SK-N-SH (cell line): ENCODE results near the gene NCOR2. TPM values are rescaled to one million over a fixed set of nuclear protein-coding genes. Genes with fewer than 3 reads are reported as not detected.

Experiments used
- CTCF ChIA-PET: fragments of 300-600, 350-600 bp; formaldehyde crosslinking; extraction: SDS; loops from one replicate; lab custom pipeline; 2021; lab: Yijun Ruan, JAX
- POLR2A ChIA-PET: fragments of 350-600 bp; sonication (Branson Sonifier 250); formaldehyde crosslinking; extraction: SDS; loops from one replicate; lab custom pipeline; 2020; ENCODE audit warnings: antibody characterized with exemption, inconsistent platforms; lab: Yijun Ruan, JAX
- DNase-seq: peaks from one replicate; pipeline ENCODE4 v3.0.0; 2012
- H2AFZ ChIP-seq: fragments of 200-600 bp; sonication (generic); 2 replicates; pipeline ENCODE4 v1.8.1; 2016; ENCODE audit warnings: antibody characterized with exemption, mild to moderate bottlenecking, low read depth
- H3F3A ChIP-seq: fragments of 200-600 bp; sonication (generic); replicated peaks from 2 replicates; pipeline ENCODE3; 2016; ENCODE audit warnings: antibody characterized with exemption, mild to moderate bottlenecking; ENCODE audit not compliant: insufficient read depth
- H3K27ac ChIP-seq, 2 experiments: fragments of 200-500 bp in 1 of 2; fragments of 200-600 bp in 1 of 2; sonication (Bioruptor generic) in 1 of 2; sonication (generic), shearing (Covaris generic) in 1 of 2; 2 replicates each; pipeline versions ENCODE4 v1.5.1 to v1.6.1; 2014 to 2016; ENCODE audit warnings: low read depth in 2 of 2, inconsistent platforms in 1 of 2, low read length in 1 of 2, mild to moderate bottlenecking in 1 of 2, mixed read lengths in 1 of 2
- H3K27me3 ChIP-seq: fragments of 200-600 bp; sonication (generic), shearing (Covaris generic); 2 replicates; pipeline ENCODE4 v1.6.1; 2016; ENCODE audit warnings: mixed run types; ENCODE audit not compliant: insufficient read depth
- H3K36me3 ChIP-seq, 2 experiments: fragments of 200-500 bp in 1 of 2; fragments of 200-600 bp in 1 of 2; sonication (Bioruptor generic) in 1 of 2; sonication (generic) in 1 of 2; replicated peaks in 1 of 2; 2 replicates each; pipeline versions ENCODE3 to v1.5.1; 2014 to 2016; ENCODE audit warnings: low read length in 1 of 2, mild to moderate bottlenecking in 1 of 2; ENCODE audit not compliant: insufficient read depth in 2 of 2, control insufficient read depth in 1 of 2
- H3K4me1 ChIP-seq, 2 experiments: fragments of 200-500 bp in 1 of 2; fragments of 200-600 bp in 1 of 2; sonication (Bioruptor generic) in 1 of 2; sonication (generic), shearing (Covaris generic) in 1 of 2; 2 replicates each; pipeline versions ENCODE4 v1.5.1 to v1.6.1; 2014 to 2016; ENCODE audit warnings: low read depth in 1 of 2, low read length in 1 of 2, mixed run types in 1 of 2; ENCODE audit not compliant: insufficient read depth in 2 of 2, control insufficient read depth in 1 of 2
- H3K4me2 ChIP-seq: fragments of 200-600 bp; sonication (generic), shearing (Covaris generic); 2 replicates; pipeline ENCODE4 v1.6.1; 2017; ENCODE audit warnings: mixed run types
- H3K4me3 ChIP-seq, 2 experiments: fragments of 200-500 bp in 1 of 2; fragments of 200-600 bp in 1 of 2; sonication (Bioruptor generic) in 1 of 2; sonication (generic), shearing (Covaris generic) in 1 of 2; 2 replicates each; pipeline versions ENCODE4 v1.5.1 to v1.8.1; 2014 to 2016; ENCODE audit warnings: low read depth in 2 of 2, inconsistent platforms in 1 of 2, low read length in 1 of 2, mild to moderate bottlenecking in 1 of 2, mixed read lengths in 1 of 2, moderate library complexity in 1 of 2
- H3K79me2 ChIP-seq: fragments of 200-600 bp; sonication (generic); 2 replicates; pipeline ENCODE4 v1.8.1; 2017; ENCODE audit warnings: mild to moderate bottlenecking; ENCODE audit not compliant: insufficient read depth
- H3K9ac ChIP-seq: fragments of 200-600 bp; sonication (generic); 2 replicates; pipeline ENCODE4 v1.6.1; 2017; ENCODE audit warnings: mixed run types
- H3K9me2 ChIP-seq: fragments of 200-600 bp; sonication (generic); 2 replicates; pipeline ENCODE4 v1.6.1; 2017; ENCODE audit warnings: mixed run types
- H3K9me3 ChIP-seq: fragments of 200-600 bp; sonication (generic); 2 replicates; pipeline ENCODE4 v1.6.1; 2017; ENCODE audit warnings: mixed run types, mild to moderate bottlenecking, moderate library complexity
- H4K20me1 ChIP-seq: fragments of 200-600 bp; sonication (generic); 2 replicates; pipeline ENCODE4 v1.6.1; 2017; ENCODE audit warnings: mild to moderate bottlenecking, mixed run types; ENCODE audit not compliant: insufficient read depth
- CHD2 ChIP-seq: fragments of 150-350 bp; IDR thresholded peaks from 2 replicates; pipeline ENCODE4 v1.6.1; 2018; ENCODE audit warnings: low read length; ENCODE audit not compliant: partially characterized antibody
- JUND ChIP-seq: IDR thresholded peaks from 2 replicates; pipeline ENCODE4 v1.4.0; 2012
- MAX ChIP-seq: IDR thresholded peaks from 2 replicates; pipeline ENCODE4 v1.4.0; 2012; ENCODE audit warnings: low read depth
- MXI1 ChIP-seq: IDR thresholded peaks from 2 replicates; pipeline ENCODE4 v1.6.1; 2012; ENCODE audit warnings: mild to moderate bottlenecking, low read depth, low read length, improper control_type of control experiment
- TCF12 ChIP-seq: IDR thresholded peaks from 2 replicates; pipeline ENCODE4 v1.4.0; 2012
- WGBS: methylation state at CpG from one replicate; pipeline ENCODE4 v1.1.6; 2017; ENCODE audit warnings: low lambda C conversion rate; 5-methylcytosine and 5-hydroxymethylcytosine counted together
- polyA plus RNA-seq, 3 experiments: library from polyadenylated mRNA; depleted of rRNA; stranded (reverse); fragments of >200 nt; gene quantifications; 2 replicates each; pipeline ENCODE4 v1.2.3, GENCODE V29; 2012

The NCOR2 gene
- polyA plus RNA-seq, 1 of the 3 experiments (the other 2 are of a cell fraction), result 19.0 TPM

- Histone ChIP-seq H3K27me3 (no peaks in the 10 kb centered on the region), H3K9me3 (no peaks in the 10 kb centered on the region), H3K4me3 (no peak overlapping the region), H3K36me3 (no peaks in the 10 kb centered on the region), H3K9ac (no peak overlapping the region), H4K20me1 (peaks cover 80% of the 10 kb centered on the region), H3K79me2 (peaks cover 82% of the 10 kb centered on the region), H3K9me2 (no peaks in the 10 kb centered on the region), H3F3A (peaks cover 4% of the 10 kb centered on the region), H2AFZ (no peak overlapping the region), H3K27ac (peak overlapping the region; percentile 32 to 98; a peak in 2 of 4 replicates), H3K4me1 (peaks cover 30 to 72% of the 10 kb centered on the region in 2 experiments; a peak in 3 of 4 replicates), H3K4me2 (peak overlapping the region; percentile 47; the same call in 1 of the 2 replicates)
- 34% methylated on average over 12 of the region's 20 CpGs for WGBS
- CTCF ChIA-PET, result no interaction called here
- TF ChIP-seq MAX (0 out of 2 replicates have a peak, but pooled peaks have one; percentile 17), JUND (no peak), TCF12 (no peak), MXI1 (peak; percentile 88)
- POLR2A ChIA-PET, result interaction anchor here (0.8 kb wide), 1 partner anchor 34 kb away, joined by 3 read pairs; no protein-coding TSS in a partner anchor
- peak; percentile 86 for DNase-seq
Observed at GRCh38 chr12:124543052-124543589, 24.3 kb downstream of the NCOR2 start.

- no peaks in the 10 kb centered on the region for H3K36me3 ChIP-seq
- peaks cover 9% of the 10 kb centered on the region for H3F3A ChIP-seq
- H3K9me2 ChIP-seq, result no peaks in the 10 kb centered on the region
- no peak overlapping the region for H2AFZ ChIP-seq
- peaks cover 82% of the 10 kb centered on the region for H3K79me2 ChIP-seq
- H3K4me1 ChIP-seq, result peaks cover 35 to 80% of the 10 kb centered on the region in 2 experiments; a peak in 3 of 4 replicates
- peak overlapping the region in 1 of 2 experiments; percentile 98; a peak in 2 of 4 replicates for H3K27ac ChIP-seq
- WGBS, result 86% methylated on average over 15 of the region's 28 CpGs
- no peaks in the 10 kb centered on the region for H3K27me3 ChIP-seq
- no peaks in the 10 kb centered on the region for H3K9me3 ChIP-seq
- no peak for TF ChIP-seq MAX
- DNase-seq, result no peak
- no peak overlapping the region for H3K4me2 ChIP-seq
- H3K9ac ChIP-seq, result no peak overlapping the region
- peaks cover 81% of the 10 kb centered on the region for H4K20me1 ChIP-seq
- POLR2A ChIA-PET, result no interaction called here
- no peak overlapping the region for H3K4me3 ChIP-seq
- CTCF ChIA-PET, result interaction anchor here (1.2 kb wide), 1 partner anchor 10 kb away, joined by 3 read pairs; no protein-coding TSS in a partner anchor
Observed at GRCh38 chr12:124542021-124542949, 25.1 kb downstream of the NCOR2 start.

- no peak for DNase-seq
- H3F3A ChIP-seq, result peaks cover 15% of the 10 kb centered on the region
- no peak overlapping the region for H3K4me2 ChIP-seq
- H3K4me3 ChIP-seq, result no peak overlapping the region
- peaks cover 35 to 86% of the 10 kb centered on the region in 2 experiments; a peak in 3 of 4 replicates for H3K4me1 ChIP-seq
- peaks cover 83% of the 10 kb centered on the region for H4K20me1 ChIP-seq
- no peaks in the 10 kb centered on the region for H3K36me3 ChIP-seq
- H3K9ac ChIP-seq, result no peak overlapping the region
- 100% methylated on average over 1 of the region's 1 CpG for WGBS
- H2AFZ ChIP-seq, result no peak overlapping the region
- H3K27me3 ChIP-seq, result no peaks in the 10 kb centered on the region
- no peak overlapping the region; a peak in 1 of 4 replicates for H3K27ac ChIP-seq
- TF ChIP-seq CHD2, result peak; percentile 31
- no peak for TF ChIP-seq JUND
- POLR2A ChIA-PET, result interaction anchor here (0.8 kb wide), 1 partner anchor 34 kb away, joined by 3 read pairs; no protein-coding TSS in a partner anchor
- CTCF ChIA-PET, result interaction anchor here (1.2 to 1.5 kb wide), 2 partner anchors 11 to 17 kb away, joined by 3 read pairs; no protein-coding TSS in a partner anchor
- no peaks in the 10 kb centered on the region for H3K9me3 ChIP-seq
- H3K9me2 ChIP-seq, result no peaks in the 10 kb centered on the region
- H3K79me2 ChIP-seq, result peaks cover 82% of the 10 kb centered on the region
Observed at GRCh38 chr12:124541322-124541721, 26.1 kb downstream of the NCOR2 start.
